ENCODE data around the gene ZNF532.

GRCh38 chr18:58911766-58912165 lies 47.1 kb downstream of the ZNF532 start:
- TF ChIP-seq CTCF (IDR thresholded peaks at IDR 0.05 in 4 of 5, conservative IDR thresholded peaks at IDR 0.05 in 1 of 5) (no peak), POLR2A (IDR thresholded peaks at IDR 0.05) (no peak)

All from gastrocnemius medialis (tissue), 4 donors.